ENCODE results near the gene GALNT9.

GRCh38 chr12:132213359-132214160 is 115.8 kb downstream of the GALNT9 start:
- TF ChIP-seq POLR2AphosphoS5 (IDR thresholded peaks at IDR 0.05) (no peak), CTCF (IDR thresholded peaks at IDR 0.05) (no peak)
